ENCODE results near the gene WFDC1. TPM values are rescaled to one million over a fixed set of nuclear protein-coding genes. Genes with fewer than 3 reads are reported as not detected.

WFDC1 gene
- total and polyA plus RNA-seq, 2 of the 4 experiments (the other 2 are of a cell fraction), result 4.7 to 6.8 TPM

GRCh38 chr16:84260766-84261554, 33.7 kb upstream of the WFDC1 start:
- Histone ChIP-seq H3K56ac (ENCODE audit: extremely low read depth, insufficient read depth, low read length) (no peak overlapping the region), H3K79me1 (ENCODE audit: low read depth in 1 of 2, low read length in 2 of 2) (no peaks in the 10 kb centered on the region), H2AK5ac (ENCODE audit: low read depth, low read length) (no peak overlapping the region), H4K20me1 (ENCODE audit: insufficient read depth, low read length) (no peaks in the 10 kb centered on the region), H3K9me3 (ENCODE audit: control insufficient read depth, insufficient read depth, low read length) (peaks cover 5% of the 10 kb centered on the region; the same call in 1 of the 2 replicates), H3K18ac (ENCODE audit: low read depth, low read length) (no peak overlapping the region), H3K14ac (replicated peaks; ENCODE audit: low read depth, low read length) (no peak overlapping the region), H2AK9ac (replicated peaks; ENCODE audit: low read depth, low read length, poor library complexity) (no peak overlapping the region), H2BK5ac (ENCODE audit: low read depth, low read length, poor library complexity, severe bottlenecking) (no peak overlapping the region), H4K8ac (ENCODE audit: low read depth in 2 of 2, low read length in 2 of 2) (no peak overlapping the region), H3K23ac (ENCODE audit: low read depth, low read length) (no peak overlapping the region), H4K91ac (ENCODE audit: insufficient read depth, low read depth, low read length) (no peak overlapping the region), H3K36me3 (ENCODE audit: control insufficient read depth, insufficient read depth, low read length) (no peaks in the 10 kb centered on the region), H2BK15ac (ENCODE audit: low read depth, low read length) (no peak overlapping the region), H4K5ac (ENCODE audit: low read depth, low read length) (no peak overlapping the region), H2BK20ac (ENCODE audit: low read depth, low read length) (no peak overlapping the region), H2BK120ac (ENCODE audit: low read depth, low read length) (no peak overlapping the region), H3K9me1 (ENCODE audit: insufficient read depth, low read length) (no peaks in the 10 kb centered on the region), H3K4me1 (ENCODE audit: control insufficient read depth, insufficient read depth, low read length) (no peaks in the 10 kb centered on the region), H3K27me3 (ENCODE audit: control insufficient read depth, insufficient read depth, low read length) (peaks cover 34% of the 10 kb centered on the region), H3K4ac (ENCODE audit: low read depth, low read length) (no peak overlapping the region), H2AFZ (replicated peaks; ENCODE audit: low read length, poor library complexity) (no peak overlapping the region), H3K4me2 (ENCODE audit: low read depth, low read length) (no peak overlapping the region), H3K27ac (ENCODE audit: insufficient read depth, low read length) (no peak overlapping the region), H3K4me3 (ENCODE audit: insufficient read depth, low read depth, low read length) (no peak overlapping the region), H3K9ac (ENCODE audit: low read depth, low read length) (no peak overlapping the region)
- no TSS peak for BruUV-seq (replicated peaks)
- WGBS, 2 experiments (ENCODE audit: extremely low coverage in 2 of 2, insufficient read length in 1 of 2), result 73% methylated on average over 19 of the region's 23 CpGs; no CpG with 5 or more reads in 1 of the 2 experiments
- in situ Hi-C loops (cut with MboI; ENCODE audit: low sequenced_read_pairs), result no loop called here
- TF ChIP-seq, protein P1, sequence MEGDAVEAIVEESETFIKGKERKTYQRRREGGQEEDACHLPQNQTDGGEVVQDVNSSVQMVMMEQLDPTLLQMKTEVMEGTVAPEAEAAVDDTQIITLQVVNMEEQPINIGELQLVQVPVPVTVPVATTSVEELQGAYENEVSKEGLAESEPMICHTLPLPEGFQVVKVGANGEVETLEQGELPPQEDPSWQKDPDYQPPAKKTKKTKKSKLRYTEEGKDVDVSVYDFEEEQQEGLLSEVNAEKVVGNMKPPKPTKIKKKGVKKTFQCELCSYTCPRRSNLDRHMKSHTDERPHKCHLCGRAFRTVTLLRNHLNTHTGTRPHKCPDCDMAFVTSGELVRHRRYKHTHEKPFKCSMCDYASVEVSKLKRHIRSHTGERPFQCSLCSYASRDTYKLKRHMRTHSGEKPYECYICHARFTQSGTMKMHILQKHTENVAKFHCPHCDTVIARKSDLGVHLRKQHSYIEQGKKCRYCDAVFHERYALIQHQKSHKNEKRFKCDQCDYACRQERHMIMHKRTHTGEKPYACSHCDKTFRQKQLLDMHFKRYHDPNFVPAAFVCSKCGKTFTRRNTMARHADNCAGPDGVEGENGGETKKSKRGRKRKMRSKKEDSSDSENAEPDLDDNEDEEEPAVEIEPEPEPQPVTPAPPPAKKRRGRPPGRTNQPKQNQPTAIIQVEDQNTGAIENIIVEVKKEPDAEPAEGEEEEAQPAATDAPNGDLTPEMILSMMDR (conservative IDR thresholded peaks at IDR 0.05; ENCODE audit: low read depth, low read length), result no peak
- TF ChIP-seq MXI1 (IDR thresholded peaks at IDR 0.05; ENCODE audit: borderline replicate concordance, low read depth, low read length) (no peak), RFX5 (IDR thresholded peaks at IDR 0.05; ENCODE audit: low read depth, low read length) (no peak), USF2 (IDR thresholded peaks at IDR 0.05; ENCODE audit: low read depth, low read length) (no peak), BHLHE40 (IDR thresholded peaks at IDR 0.05; ENCODE audit: low read depth, low read length) (no peak), MAFK (IDR thresholded peaks at IDR 0.05; ENCODE audit: low read depth, low read length) (no peak), RAD21 (IDR thresholded peaks at IDR 0.05; ENCODE audit: low read length) (no peak), ELK1 (IDR thresholded peaks at IDR 0.05; ENCODE audit: borderline replicate concordance, low read depth, low read length) (no peak), POLR2A (IDR thresholded peaks at IDR 0.05; ENCODE audit: low read depth, low read length) (no peak), FOS (IDR thresholded peaks at IDR 0.05; ENCODE audit: low read depth, low read length) (no peak), CEBPB (IDR thresholded peaks at IDR 0.05; ENCODE audit: low read depth, low read length) (no peak), CHD1 (IDR thresholded peaks at IDR 0.05; ENCODE audit: low read depth, low read length) (no peak), RCOR1 (IDR thresholded peaks at IDR 0.05; ENCODE audit: insufficient replicate concordance, low read length) (no peak), SMC3 (IDR thresholded peaks at IDR 0.05; ENCODE audit: low read depth, low read length) (no peak), NFE2L2 (IDR thresholded peaks at IDR 0.05; ENCODE audit: low read depth, low read length) (no peak), MAZ (IDR thresholded peaks at IDR 0.05; ENCODE audit: borderline replicate concordance, low read depth, low read length) (no peak)
- intact Hi-C loops (cut with micrococcal nuclease), result no loop called here
- CTCF ChIA-PET, result no interaction called here
- ATAC-seq (ENCODE audit: low read depth), result no peak
- dilution Hi-C loops (cut with HindIII; ENCODE audit: low sequenced_read_pairs, unreplicated experiment), result no loop called here
- POLR2A ChIA-PET (ENCODE audit: unreplicated experiment), result no interaction called here
- DNase-seq, result no peak

Data from IMR-90 (cell line).